Immature natural killer cell (primary cell): Measurements from ENCODE around the gene MEF2B. TPM values are rescaled to one million over a fixed set of nuclear protein-coding genes. Genes with fewer than 3 reads are reported as not detected.
"Not testable (repeated sequence)": the region's sequence is repeated elsewhere in the genome, so short reads cannot be mapped to it uniquely, and the experiment has no call there.

Experiments used
- DNase-seq, 3 donors: peaks; one replicate each; pipeline ENCODE4 v3.0.0; 2022; ENCODE audit warnings: mixed read lengths in 1 of 3
- H3K27ac Mint-ChIP-seq, 6 donors: one replicate each; pipeline ENCODE4 v1.8.0; 2020; ENCODE audit warnings: mixed read lengths in 6 of 6, mild to moderate bottlenecking in 5 of 6, inconsistent platforms in 4 of 6, moderate library complexity in 3 of 6
- H3K27me3 Mint-ChIP-seq, 3 donors: one replicate each; pipeline ENCODE4 v1.8.0; 2020 to 2021; ENCODE audit warnings: low read depth in 3 of 3, mild to moderate bottlenecking in 3 of 3, mixed read lengths in 3 of 3, moderate library complexity in 3 of 3, inconsistent platforms in 1 of 3
- H3K36me3 Mint-ChIP-seq, 3 donors: one replicate each; pipeline ENCODE4 v1.8.0; 2020; ENCODE audit warnings: mixed read lengths in 3 of 3, inconsistent platforms in 2 of 3, mild to moderate bottlenecking in 2 of 3
- H3K4me1 Mint-ChIP-seq, 2 donors: one replicate each; pipeline ENCODE4 v1.8.0; 2020; ENCODE audit warnings: inconsistent platforms in 2 of 2, mild to moderate bottlenecking in 2 of 2, mixed read lengths in 2 of 2, moderate library complexity in 1 of 2
- H3K4me3 Mint-ChIP-seq, 5 donors: one replicate each; pipeline ENCODE4 v1.8.0; 2020; ENCODE audit warnings: mild to moderate bottlenecking in 5 of 5, mixed read lengths in 5 of 5, inconsistent platforms in 3 of 5, moderate library complexity in 3 of 5
- H3K9me3 Mint-ChIP-seq, 6 donors: one replicate each; pipeline ENCODE4 v1.8.0; 2020; ENCODE audit warnings: mild to moderate bottlenecking in 6 of 6, mixed read lengths in 6 of 6, inconsistent platforms in 4 of 6, moderate library complexity in 3 of 6
- polyA plus RNA-seq, 3 donors: library from polyadenylated mRNA; unstranded; fragments of 300-500 nt; fragmentation: Illumina TruSeq; gene quantifications; one replicate each; pipeline ENCODE4 v1.2.3, GENCODE V29; 2021

The MEF2B gene
- polyA plus RNA-seq, 3 donors from 2014 or later, result 0.35 to 0.82 TPM; not detected in 1

GRCh38 chr19:19119325-19120237, 50.5 kb downstream of the MEF2B start:
- Mint-ChIP-seq H3K27me3 (no peaks in the 10 kb centered on the region), H3K27ac (no peak overlapping the region), H3K4me1 (no peaks in the 10 kb centered on the region), H3K9me3 (peaks cover 0 to 4% (median 0%) of the 10 kb centered on the region in 6 donors), H3K4me3 (no peak overlapping the region), H3K36me3 (peaks cover 12 to 21% (median 19%) of the 10 kb centered on the region in 3 donors)
- DNase-seq, result no peak

GRCh38 chr19:19115954-19116353, 54.1 kb downstream of the MEF2B start:
- Mint-ChIP-seq H3K27ac (no peak overlapping the region), H3K9me3 (no peaks in the 10 kb centered on the region), H3K27me3 (no peaks in the 10 kb centered on the region), H3K4me1 (peaks cover 9 to 10% of the 10 kb centered on the region in 2 donors), H3K36me3 (no peaks in the 10 kb centered on the region), H3K4me3 (no peak overlapping the region)
- peak; percentile 28 to 49 (median 39) for DNase-seq

GRCh38 chr19:19113040-19113626, 56.9 kb downstream of the MEF2B start:
- H3K4me3 Mint-ChIP-seq, result no peak overlapping the region
- peaks cover 9 to 15% of the 10 kb centered on the region in 2 donors for H3K4me1 Mint-ChIP-seq
- H3K36me3 Mint-ChIP-seq, result no peaks in the 10 kb centered on the region
- no peaks in the 10 kb centered on the region for H3K9me3 Mint-ChIP-seq
- DNase-seq, result no peak
- no peaks in the 10 kb centered on the region for H3K27me3 Mint-ChIP-seq
- peak overlapping the region in 2 of 6 donors; percentile 11 to 12 for H3K27ac Mint-ChIP-seq

GRCh38 chr19:19111967-19112580, 58.0 kb downstream of the MEF2B start:
- Mint-ChIP-seq H3K27me3 (no peaks in the 10 kb centered on the region), H3K4me1 (peaks cover 9 to 15% of the 10 kb centered on the region in 2 donors), H3K36me3 (peaks cover 0 to 8% (median 0%) of the 10 kb centered on the region in 3 donors), H3K4me3 (no peak overlapping the region), H3K27ac (peak overlapping the region in 3 of 6 donors; percentile 36 to 64 (median 57)), H3K9me3 (no peaks in the 10 kb centered on the region)
- no peak for DNase-seq

- Mint-ChIP-seq H3K27me3 (no peaks in the 10 kb centered on the region), H3K4me1 (peaks cover 9 to 15% of the 10 kb centered on the region in 2 donors), H3K27ac (no peak overlapping the region), H3K9me3 (no peaks in the 10 kb centered on the region), H3K4me3 (no peak overlapping the region), H3K36me3 (peaks cover 0 to 8% (median 0%) of the 10 kb centered on the region in 3 donors)
- DNase-seq, result no peak
These were observed 58.8 kb downstream of the MEF2B start for GRCh38 chr19:19111136-19111835.

GRCh38 chr19:19110410-19111135, 59.5 kb downstream of the MEF2B start:
- H3K4me1 Mint-ChIP-seq, result peaks cover 9 to 15% of the 10 kb centered on the region in 2 donors
- peak in 2 of 3 donors; percentile 16 to 30 for DNase-seq
- no peaks in the 10 kb centered on the region for H3K27me3 Mint-ChIP-seq
- no peak overlapping the region for H3K4me3 Mint-ChIP-seq
- no peak overlapping the region for H3K27ac Mint-ChIP-seq
- peaks cover 0 to 8% (median 0%) of the 10 kb centered on the region in 3 donors for H3K36me3 Mint-ChIP-seq
- no peaks in the 10 kb centered on the region for H3K9me3 Mint-ChIP-seq

- Mint-ChIP-seq H3K27me3 (no peaks in the 10 kb centered on the region), H3K27ac (no peak overlapping the region), H3K4me3 (peak overlapping the region in 2 of 5 donors; percentile 10 to 14), H3K4me1 (peaks cover 9 to 17% of the 10 kb centered on the region in 2 donors), H3K36me3 (peaks cover 0 to 8% (median 0%) of the 10 kb centered on the region in 3 donors), H3K9me3 (no peaks in the 10 kb centered on the region)
- DNase-seq, result no peak
These were observed 60.5 kb downstream of the MEF2B start for GRCh38 chr19:19109601-19110000.

GRCh38 chr19:19107654-19108053, 62.4 kb downstream of the MEF2B start:
- Mint-ChIP-seq H3K27ac (no peak overlapping the region), H3K36me3 (peaks cover 0 to 8% (median 0%) of the 10 kb centered on the region in 3 donors), H3K4me3 (no peak overlapping the region)

GRCh38 chr19:19106938-19107337, 63.1 kb downstream of the MEF2B start:
- H3K36me3 Mint-ChIP-seq, H3K9me3 Mint-ChIP-seq, H3K27ac Mint-ChIP-seq, H3K27me3 Mint-ChIP-seq, DNase-seq, H3K4me3 Mint-ChIP-seq: not testable (repeated sequence)
- H3K4me1 Mint-ChIP-seq, result peaks cover 0 to 12% of the 10 kb centered on the region in 2 donors

More at GRCh38 chr19:19107654-19108053, 62.4 kb downstream of the MEF2B start:
- H3K4me1 Mint-ChIP-seq, result peaks cover under 1 to 12% of the 10 kb centered on the region in 2 donors
- DNase-seq, result no peak
- H3K27me3 Mint-ChIP-seq, result no peaks in the 10 kb centered on the region
- H3K9me3 Mint-ChIP-seq, result no peaks in the 10 kb centered on the region

GRCh38 chr19:19106056-19106551, 64.0 kb downstream of the MEF2B start:
- Mint-ChIP-seq H3K4me1 (peaks cover 0 to 8% of the 10 kb centered on the region in 2 donors), H3K9me3 (no peaks in the 10 kb centered on the region), H3K4me3 (no peak overlapping the region), H3K36me3 (peaks cover 0 to 8% (median 0%) of the 10 kb centered on the region in 3 donors), H3K27ac (peak overlapping the region in 1 of 6 donors; percentile 40), H3K27me3 (no peaks in the 10 kb centered on the region)
- DNase-seq, result no peak

GRCh38 chr19:19105365-19106055, 64.6 kb downstream of the MEF2B start:
- H3K36me3 Mint-ChIP-seq, result peaks cover 0 to 10% (median 1%) of the 10 kb centered on the region in 3 donors

GRCh38 chr19:19103167-19103566, 66.9 kb downstream of the MEF2B start:
- H3K36me3 Mint-ChIP-seq, result peaks cover 3 to 13% (median 3%) of the 10 kb centered on the region in 3 donors
- no peak for DNase-seq
- H3K4me1 Mint-ChIP-seq, result peaks cover 0 to 2% of the 10 kb centered on the region in 2 donors
- no peak overlapping the region for H3K27ac Mint-ChIP-seq
- H3K27me3 Mint-ChIP-seq, result no peaks in the 10 kb centered on the region
- H3K4me3 Mint-ChIP-seq, result no peak overlapping the region
- H3K9me3 Mint-ChIP-seq, result no peaks in the 10 kb centered on the region

More at GRCh38 chr19:19105365-19106055, 64.6 kb downstream of the MEF2B start:
- no peak overlapping the region for H3K27ac Mint-ChIP-seq
- no peak for DNase-seq
- no peak overlapping the region for H3K4me3 Mint-ChIP-seq
- no peaks in the 10 kb centered on the region for H3K27me3 Mint-ChIP-seq
- H3K4me1 Mint-ChIP-seq, result peaks cover 0 to 4% of the 10 kb centered on the region in 2 donors
- no peaks in the 10 kb centered on the region for H3K9me3 Mint-ChIP-seq
